Smooth muscle cell (in vitro differentiated cells): ENCODE results near the gene NLRP10. TPM values are rescaled to one million over a fixed set of nuclear protein-coding genes. Genes with fewer than 3 reads are reported as not detected.

Source experiments
- DNase-seq: peaks from one replicate; lab custom pipeline; 2025; ENCODE audit not compliant: unreplicated experiment; lab: John Stamatoyannopoulos, UW
- H2AFZ ChIP-seq: fragments of 200-600 bp; sonication (generic); 2 replicates; pipeline ENCODE4 v1.6.0; 2016; ENCODE audit warnings: antibody characterized with exemption, low read depth, mild to moderate bottlenecking
- H3F3A ChIP-seq: fragments of 200-600 bp; sonication (generic); 2 replicates; pipeline ENCODE4 v1.6.0; 2017; ENCODE audit warnings: antibody characterized with exemption, low read depth
- H3K27ac ChIP-seq: fragments of 200-600 bp; sonication (generic); 2 replicates; pipeline ENCODE4 v1.5.1; 2016; ENCODE audit warnings: low read depth, mild to moderate bottlenecking
- H3K27me3 ChIP-seq: fragments of 200-600 bp; sonication (generic); 2 replicates; pipeline ENCODE4 v1.6.1; 2016; ENCODE audit warnings: low read depth, mild to moderate bottlenecking
- H3K36me3 ChIP-seq: fragments of 200-600 bp; sonication (generic); 2 replicates; pipeline ENCODE4 v1.5.1; 2016; ENCODE audit warnings: low read depth
- H3K4me1 ChIP-seq: fragments of 200-600 bp; sonication (generic); 2 replicates; pipeline ENCODE4 v1.5.1; 2016; ENCODE audit warnings: low read depth
- H3K4me2 ChIP-seq: fragments of 200-600 bp; sonication (generic); 2 replicates; pipeline ENCODE4 v1.6.0; 2016; ENCODE audit warnings: mild to moderate bottlenecking
- H3K4me3 ChIP-seq: fragments of 200-600 bp; sonication (generic); 2 replicates; pipeline ENCODE4 v1.5.1; 2016; ENCODE audit warnings: mild to moderate bottlenecking
- H3K79me2 ChIP-seq: fragments of 200-600 bp; sonication (generic); 2 replicates; pipeline ENCODE4 v1.6.0; 2016; ENCODE audit warnings: low read depth, mild to moderate bottlenecking
- H3K9ac ChIP-seq: fragments of 200-600 bp; sonication (generic); 2 replicates; pipeline ENCODE4 v1.6.0; 2016; ENCODE audit warnings: low read depth
- H3K9me3 ChIP-seq: fragments of 200-600 bp; sonication (generic); replicated peaks from 2 replicates; pipeline ENCODE4 v1.5.1; 2016; ENCODE audit warnings: low read depth
- H4K20me1 ChIP-seq: fragments of 200-600 bp; sonication (generic); 2 replicates; pipeline ENCODE4 v1.6.0; 2016; ENCODE audit warnings: low read depth
- CTCF ChIP-seq: fragments of 200-600 bp; sonication (generic); IDR thresholded peaks from 2 replicates; pipeline ENCODE4 v1.5.1; 2017; ENCODE audit warnings: borderline replicate concordance, mild to moderate bottlenecking, antibody characterized with exemption; ENCODE audit not compliant: insufficient read depth, poor library complexity, severe bottlenecking
- WGBS: methylation state at CpG from one replicate; pipeline ENCODE4 v1.1.7; 2016; ENCODE audit warnings: low lambda C conversion rate; 5-methylcytosine and 5-hydroxymethylcytosine counted together
- polyA plus RNA-seq: library from polyadenylated mRNA; unstranded; fragments of >200 nt; fragmentation: Nextera tagmentation; extraction: Ambion mirVana; gene quantifications from 2 replicates; pipeline ENCODE4 v1.2.1, GENCODE V29; 2016
- total RNA-seq: library from RNA; depleted of rRNA; stranded (reverse); fragments of >200 nt; gene quantifications from 2 replicates; pipeline ENCODE4 v1.2.3, GENCODE V29; 2014

Gene NLRP10
- total and polyA plus RNA-seq, 2 experiments from 2014 or later: 0.59 to 0.81 TPM

DNA sequence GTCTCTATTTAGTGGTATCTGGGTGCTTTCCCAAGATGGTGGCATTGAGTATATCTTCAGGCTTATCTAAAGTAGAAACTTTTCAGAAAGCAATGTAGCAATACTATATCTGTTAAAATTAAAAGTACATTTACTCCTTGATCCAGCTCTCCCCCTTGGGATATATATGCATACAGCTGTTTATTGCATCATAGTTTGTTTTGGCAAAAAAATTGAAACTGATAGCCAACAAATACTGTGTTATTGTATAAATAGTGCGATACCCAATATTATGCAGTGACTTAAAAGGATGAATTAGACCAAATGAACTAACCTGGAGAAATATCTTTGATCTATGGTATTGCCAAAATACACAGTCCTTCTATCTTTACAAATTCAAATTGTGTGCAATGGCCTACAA is 15.3 kb downstream of the NLRP10 start:
- no peak overlapping the region for H3K4me2 ChIP-seq
- no peak overlapping the region for H3K27ac ChIP-seq
- H2AFZ ChIP-seq: no peak overlapping the region
- H3K4me3 ChIP-seq: no peak overlapping the region
- H3K9me3 ChIP-seq: no peaks in the 10 kb centered on the region
- H3K4me1 ChIP-seq: no peaks in the 10 kb centered on the region
- no peak for TF ChIP-seq CTCF
- no peak for DNase-seq
- H3K36me3 ChIP-seq: no peaks in the 10 kb centered on the region
- H3F3A ChIP-seq: no peaks in the 10 kb centered on the region
- 94% methylated on average over 1 of the region's 1 CpG for WGBS
- no peaks in the 10 kb centered on the region for H4K20me1 ChIP-seq
- no peak overlapping the region for H3K9ac ChIP-seq
- no peaks in the 10 kb centered on the region for H3K27me3 ChIP-seq
- no peaks in the 10 kb centered on the region for H3K79me2 ChIP-seq

DNA sequence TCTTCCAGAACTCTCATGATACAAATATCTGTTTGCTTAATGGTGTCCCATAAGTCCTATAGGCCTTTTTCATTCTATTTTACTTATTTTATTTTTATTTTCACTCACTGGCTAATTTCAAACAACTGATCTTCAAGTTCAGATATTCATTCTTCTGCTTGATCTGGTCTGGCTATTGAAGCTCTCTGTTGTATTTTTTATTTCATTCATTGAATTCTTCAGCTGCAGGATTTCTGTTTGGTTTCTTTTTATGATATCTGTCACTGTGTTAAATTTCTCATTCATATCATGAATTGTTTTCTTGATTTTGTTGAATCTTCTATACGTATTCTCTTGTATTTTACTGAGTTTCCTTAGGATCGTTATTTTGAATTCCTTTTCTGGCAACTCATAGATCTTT is 21.1 kb downstream of the NLRP10 start:
- Histone ChIP-seq H3K27ac (no peak overlapping the region), H3F3A (no peaks in the 10 kb centered on the region), H3K4me2 (no peak overlapping the region), H3K27me3 (no peaks in the 10 kb centered on the region), H3K4me3 (no peak overlapping the region), H4K20me1 (no peaks in the 10 kb centered on the region), H2AFZ (no peak overlapping the region), H3K9me3 (peaks cover 3% of the 10 kb centered on the region), H3K79me2 (no peaks in the 10 kb centered on the region), H3K4me1 (no peaks in the 10 kb centered on the region), H3K9ac (no peak overlapping the region), H3K36me3 (no peaks in the 10 kb centered on the region)
- no peak for DNase-seq
- 85% methylated on average over 2 of the region's 2 CpGs for WGBS
- no peak for TF ChIP-seq CTCF

GRCh38 chr11:7941608-7942007 is 23.6 kb downstream of the NLRP10 start, which contains the start of gene OR10A3:
TSS of gene OR10A3 (minus strand) at chr11:7941708. CDS start at chr11:7939520, 2,188 bp downstream.
- Histone ChIP-seq H3K79me2 (no peaks in the 10 kb centered on the region), H3K4me1 (no peaks in the 10 kb centered on the region), H3K4me3 (no peak within 1 kb of the TSS), H4K20me1 (no peaks in the 10 kb centered on the region), H3K9me3 (peaks cover 3% of the 10 kb centered on the region), H2AFZ (no peak within 1 kb of the TSS), H3K27me3 (no peaks in the 10 kb centered on the region), H3K36me3 (no peaks in the 10 kb centered on the region), H3K27ac (no peak within 1 kb of the TSS), H3F3A (no peaks in the 10 kb centered on the region), H3K9ac (no peak within 1 kb of the TSS), H3K4me2 (no peak within 1 kb of the TSS)
- no peak for DNase-seq
- no peak for TF ChIP-seq CTCF
- 93% methylated on average over 2 of the region's 2 CpGs for WGBS

- no peaks in the 10 kb centered on the region for H3K27me3 ChIP-seq
- no peaks in the 10 kb centered on the region for H3F3A ChIP-seq
- H3K36me3 ChIP-seq: no peaks in the 10 kb centered on the region
- H4K20me1 ChIP-seq: no peaks in the 10 kb centered on the region
- H3K4me1 ChIP-seq: no peaks in the 10 kb centered on the region
- no peak overlapping the region for H3K4me2 ChIP-seq
- no peak for DNase-seq
- H3K9me3 ChIP-seq: peaks cover 3% of the 10 kb centered on the region
- H3K79me2 ChIP-seq: no peaks in the 10 kb centered on the region
- WGBS: 64% methylated on average over 5 of the region's 5 CpGs
- no peak overlapping the region for H2AFZ ChIP-seq
- no peak for TF ChIP-seq CTCF
- H3K9ac ChIP-seq: no peak overlapping the region
- H3K4me3 ChIP-seq: no peak overlapping the region
- H3K27ac ChIP-seq: no peak overlapping the region
Observed at GRCh38 chr11:7941146-7941545, 24.1 kb downstream of the NLRP10 start.
